Gastrocnemius medialis (tissue), 4 donors: Measurements from ENCODE around the gene ZNHIT1. TPM values are rescaled to one million over a fixed set of nuclear protein-coding genes. Genes with fewer than 3 reads are reported as not detected.
"Not testable (repeated sequence)": the region's sequence is repeated elsewhere in the genome, so short reads cannot be mapped to it uniquely, and the experiment has no call there.

Experiments used
- ATAC-seq, 2 donors: fragments of 150-250 bp; one replicate each; pipeline ENCODE4 v1.9.1; 2016
- DNase-seq, 2 donors: peaks; one replicate each; pipeline ENCODE4 v3.0.0-alpha.2; 2019
- H3K27ac ChIP-seq, 4 donors: fragments of 200-600 bp; sonication (generic); 1 replicate in 1 of 4; 2 replicates in 3 of 4; pipeline ENCODE4 v1.5.1; 2016 to 2018; ENCODE audit warnings: mild to moderate bottlenecking in 2 of 4, moderate library complexity in 1 of 4
- H3K27me3 ChIP-seq, 3 donors: fragments of 200-600 bp; sonication (generic) in 2 of 3; 1 replicate in 1 of 3; 2 replicates in 2 of 3; pipeline versions ENCODE4 v1.5.1 to v1.6.0; 2016 to 2019; ENCODE audit warnings: mild to moderate bottlenecking in 1 of 3, moderate library complexity in 1 of 3
- H3K36me3 ChIP-seq, 2 donors: fragments of 200-600 bp; sonication (generic) in 1 of 2; one replicate each; pipeline ENCODE4 v1.5.1; 2017 to 2018
- H3K4me1 ChIP-seq, 2 donors: fragments of 200-600 bp; sonication (generic) in 1 of 2; one replicate each; pipeline ENCODE4 v1.5.1; 2016 to 2017; ENCODE audit warnings: mild to moderate bottlenecking in 2 of 2
- H3K4me3 ChIP-seq, 4 donors: fragments of 200-600 bp; sonication (generic) in 3 of 4; 1 replicate in 1 of 4; 2 replicates in 3 of 4; pipeline ENCODE4 v1.5.1; 2016 to 2019; ENCODE audit warnings: mild to moderate bottlenecking in 2 of 4
- H3K9me3 ChIP-seq, 3 donors: fragments of 200-600 bp; sonication (generic) in 2 of 3; 1 replicate in 1 of 3; 2 replicates in 2 of 3; pipeline ENCODE4 v1.5.1; 2016 to 2019
- CTCF ChIP-seq, 5 experiments: fragments of 450-650 bp in 3 of 5; fragments of 200-600 bp in 2 of 5; sonication (generic) in 2 of 5; IDR thresholded peaks in 4 of 5; conservative IDR thresholded peaks in 1 of 5; 1 replicate in 4 of 5; 2 replicates in 1 of 5; pipeline ENCODE4 v1.5.1; 2016 to 2019; ENCODE audit warnings: antibody characterized with exemption in 5 of 5, mild to moderate bottlenecking in 3 of 5, moderate library complexity in 3 of 5
- POLR2A ChIP-seq, 2 donors: fragments of 450-650 bp; IDR thresholded peaks; one replicate each; pipeline ENCODE4 v1.6.1; 2017; ENCODE audit warnings: antibody characterized with exemption in 2 of 2, mild to moderate bottlenecking in 2 of 2, moderate library complexity in 2 of 2
- in situ Hi-C, 4 donors: fragments of 200-750 bp; cut with MboI; loops; one replicate each; pipeline versions ENCODE4 v1.15.0 to v1.8.0; 2017; ENCODE audit warnings: low sequenced_read_pairs in 4 of 4
- intact Hi-C: fragments of 100-400 bp; cut with DNase I; formaldehyde crosslinking; loops from one replicate; pipeline ENCODE4 v1.15.1; 2023; ENCODE audit warnings: low total_unique reads
- total RNA-seq, 4 donors: library from RNA; depleted of rRNA; stranded (reverse); fragments of >200 nt; gene quantifications; one replicate each; pipeline versions ENCODE4 v1.1.0 to v1.2.3, GENCODE V29; 2016

ZNHIT1 gene
- total RNA-seq, 4 donors from 2014 or later: 66.7 to 83.9 (median 71.9) TPM

- ATAC-seq (no peak), DNase-seq (no peak)
- Histone ChIP-seq H3K27me3 (peaks cover 43 to 49% (median 45%) of the 10 kb centered on the region in 3 donors), H3K4me1 (peaks cover 0 to 7% of the 10 kb centered on the region in 2 donors), H3K27ac (no peak overlapping the region), H3K36me3 (no peaks in the 10 kb centered on the region), H3K4me3 (no peak overlapping the region), H3K9me3 (no peaks in the 10 kb centered on the region)
- in situ Hi-C loops: loop anchor here in 1 of 4 donors (10.0 kb wide), 1 partner anchor 76 kb away; no protein-coding TSS in a partner anchor
- intact Hi-C loops: no loop called here
- TF ChIP-seq CTCF (IDR thresholded peaks at IDR 0.05 in 4 of 5, conservative IDR thresholded peaks at IDR 0.05 in 1 of 5): no peak
- no peak for TF ChIP-seq POLR2A (IDR thresholded peaks at IDR 0.05)
These were observed 19.5 kb upstream of the ZNHIT1 start for GRCh38 chr7:101198476-101198875.

- ATAC-seq, H3K36me3 ChIP-seq, DNase-seq, H3K4me1 ChIP-seq, H3K27ac ChIP-seq, intact Hi-C loops, H3K9me3 ChIP-seq, H3K4me3 ChIP-seq: not testable (repeated sequence)
- peaks cover 42 to 45% (median 44%) of the 10 kb centered on the region in 3 donors for H3K27me3 ChIP-seq
- in situ Hi-C loops: loop anchor here in 1 of 4 donors (10.0 kb wide), 1 partner anchor 75 kb away; no protein-coding TSS in a partner anchor
These were observed 18.4 kb upstream of the ZNHIT1 start for GRCh38 chr7:101199522-101199921.

GRCh38 chr7:101200504-101200861 is 17.5 kb upstream of the ZNHIT1 start:
- in situ Hi-C loops: no loop called here
- H3K27me3 ChIP-seq: peaks cover 41 to 48% (median 44%) of the 10 kb centered on the region in 3 donors

GRCh38 chr7:101200862-101201599 is 16.9 kb upstream of the ZNHIT1 start, which contains the start of gene MOGAT3:
Gene MOGAT3, minus strand, starts transcription at chr7:101201036. Its CDS starts 182 bp downstream, at chr7:101200854.
- no peaks in the 10 kb centered on the region for H3K36me3 ChIP-seq
- no peaks in the 10 kb centered on the region for H3K9me3 ChIP-seq
- H3K27me3 ChIP-seq: peaks cover 37 to 48% (median 44%) of the 10 kb centered on the region in 3 donors
- intact Hi-C loops: no loop called here
- in situ Hi-C loops: no loop called here
- DNase-seq: no peak
- no peak within 1 kb of the TSS for H3K27ac ChIP-seq
- no peak for ATAC-seq
- H3K4me1 ChIP-seq: peaks cover 0 to 7% of the 10 kb centered on the region in 2 donors
- no peak for TF ChIP-seq POLR2A (IDR thresholded peaks at IDR 0.05)
- no peak for TF ChIP-seq CTCF (IDR thresholded peaks at IDR 0.05 in 4 of 5, conservative IDR thresholded peaks at IDR 0.05 in 1 of 5)
- peak within 1 kb of the TSS in 2 of 4 donors; percentile 6 to 28 for H3K4me3 ChIP-seq

More at GRCh38 chr7:101200504-101200861, 17.5 kb upstream of the ZNHIT1 start:
- Histone ChIP-seq H3K9me3 (no peaks in the 10 kb centered on the region), H3K36me3 (no peaks in the 10 kb centered on the region), H3K4me1 (peaks cover 0 to 7% of the 10 kb centered on the region in 2 donors), H3K4me3 (no peak overlapping the region), H3K27ac (no peak overlapping the region)
- DNase-seq: no peak
- no peak for ATAC-seq
- TF ChIP-seq CTCF (IDR thresholded peaks at IDR 0.05 in 4 of 5, conservative IDR thresholded peaks at IDR 0.05 in 1 of 5) (no peak), POLR2A (IDR thresholded peaks at IDR 0.05) (no peak)
- intact Hi-C loops: no loop called here
